ENCODE data around the gene RHEB. TPM values are rescaled to one million over a fixed set of nuclear protein-coding genes. Genes with fewer than 3 reads are reported as not detected.

RHEB gene
- total RNA-seq, 4 donors from 2014 or later: 34.7 to 46.9 (median 41.5) TPM

- no peak for DNase-seq
- Histone ChIP-seq H3K9me3 (no peaks in the 10 kb centered on the region), H3K27me3 (no peaks in the 10 kb centered on the region), H3K27ac (no peak overlapping the region), H3K4me1 (peaks cover 0 to 11% (median 5%) of the 10 kb centered on the region in 4 donors), H3K36me3 (peaks cover 0 to 20% (median 0%) of the 10 kb centered on the region in 3 donors), H3K4me3 (no peak overlapping the region)
- TF ChIP-seq POLR2A (IDR thresholded peaks at IDR 0.05) (no peak), CTCF (IDR thresholded peaks at IDR 0.05) (no peak)
Observed at GRCh38 chr7:151493083-151493482, 26.6 kb downstream of the RHEB start.

GRCh38 chr7:151491859-151492258 is 27.8 kb downstream of the RHEB start:
- TF ChIP-seq CTCF (IDR thresholded peaks at IDR 0.05) (no peak), POLR2A (IDR thresholded peaks at IDR 0.05) (no peak)
- H3K4me1 ChIP-seq: peaks cover 0 to 11% (median 5%) of the 10 kb centered on the region in 4 donors
- no peak overlapping the region for H3K4me3 ChIP-seq
- no peaks in the 10 kb centered on the region for H3K27me3 ChIP-seq
- no peak for DNase-seq
- no peaks in the 10 kb centered on the region for H3K9me3 ChIP-seq
- H3K27ac ChIP-seq: no peak overlapping the region
- H3K36me3 ChIP-seq: peaks cover 0 to 20% (median 0%) of the 10 kb centered on the region in 3 donors

GRCh38 chr7:151490456-151491105 is 29.1 kb downstream of the RHEB start:
- H3K4me1 ChIP-seq: peaks cover 0 to 10% (median 5%) of the 10 kb centered on the region in 4 donors
- H3K4me3 ChIP-seq: no peak overlapping the region
- H3K27me3 ChIP-seq: no peaks in the 10 kb centered on the region
- H3K36me3 ChIP-seq: peaks cover 0 to 25% (median 0%) of the 10 kb centered on the region in 3 donors
- H3K9me3 ChIP-seq: no peaks in the 10 kb centered on the region
- TF ChIP-seq POLR2A (IDR thresholded peaks at IDR 0.05) (no peak), CTCF (IDR thresholded peaks at IDR 0.05) (no peak)
- H3K27ac ChIP-seq: no peak overlapping the region
- no peak for DNase-seq

GRCh38 chr7:151489498-151489897 is 30.2 kb downstream of the RHEB start:
- no peak overlapping the region for H3K4me3 ChIP-seq

GRCh38 chr7:151488096-151488495 is 31.6 kb downstream of the RHEB start:
- H3K27me3 ChIP-seq: no peaks in the 10 kb centered on the region
- no peak overlapping the region for H3K27ac ChIP-seq
- H3K9me3 ChIP-seq: no peaks in the 10 kb centered on the region
- no peak for DNase-seq
- no peak overlapping the region for H3K4me3 ChIP-seq
- TF ChIP-seq CTCF (IDR thresholded peaks at IDR 0.05): no peak
- TF ChIP-seq POLR2A (IDR thresholded peaks at IDR 0.05): no peak
- no peaks in the 10 kb centered on the region for H3K4me1 ChIP-seq
- H3K36me3 ChIP-seq: peaks cover 0 to 40% (median 0%) of the 10 kb centered on the region in 3 donors

More at GRCh38 chr7:151489498-151489897, 30.2 kb downstream of the RHEB start:
- Histone ChIP-seq H3K27ac (no peak overlapping the region), H3K9me3 (no peaks in the 10 kb centered on the region), H3K36me3 (peaks cover 0 to 26% (median 0%) of the 10 kb centered on the region in 3 donors), H3K27me3 (no peaks in the 10 kb centered on the region), H3K4me1 (peaks cover 0 to under 1% (median 0%) of the 10 kb centered on the region in 4 donors)
- TF ChIP-seq POLR2A (IDR thresholded peaks at IDR 0.05) (no peak), CTCF (IDR thresholded peaks at IDR 0.05) (no peak)
- DNase-seq: no peak

All from Peyer's patch (tissue), 4 donors.